ENCODE data around the gene APC2. TPM values are rescaled to one million over a fixed set of nuclear protein-coding genes. Genes with fewer than 3 reads are reported as not detected.

The APC2 gene, protein sequence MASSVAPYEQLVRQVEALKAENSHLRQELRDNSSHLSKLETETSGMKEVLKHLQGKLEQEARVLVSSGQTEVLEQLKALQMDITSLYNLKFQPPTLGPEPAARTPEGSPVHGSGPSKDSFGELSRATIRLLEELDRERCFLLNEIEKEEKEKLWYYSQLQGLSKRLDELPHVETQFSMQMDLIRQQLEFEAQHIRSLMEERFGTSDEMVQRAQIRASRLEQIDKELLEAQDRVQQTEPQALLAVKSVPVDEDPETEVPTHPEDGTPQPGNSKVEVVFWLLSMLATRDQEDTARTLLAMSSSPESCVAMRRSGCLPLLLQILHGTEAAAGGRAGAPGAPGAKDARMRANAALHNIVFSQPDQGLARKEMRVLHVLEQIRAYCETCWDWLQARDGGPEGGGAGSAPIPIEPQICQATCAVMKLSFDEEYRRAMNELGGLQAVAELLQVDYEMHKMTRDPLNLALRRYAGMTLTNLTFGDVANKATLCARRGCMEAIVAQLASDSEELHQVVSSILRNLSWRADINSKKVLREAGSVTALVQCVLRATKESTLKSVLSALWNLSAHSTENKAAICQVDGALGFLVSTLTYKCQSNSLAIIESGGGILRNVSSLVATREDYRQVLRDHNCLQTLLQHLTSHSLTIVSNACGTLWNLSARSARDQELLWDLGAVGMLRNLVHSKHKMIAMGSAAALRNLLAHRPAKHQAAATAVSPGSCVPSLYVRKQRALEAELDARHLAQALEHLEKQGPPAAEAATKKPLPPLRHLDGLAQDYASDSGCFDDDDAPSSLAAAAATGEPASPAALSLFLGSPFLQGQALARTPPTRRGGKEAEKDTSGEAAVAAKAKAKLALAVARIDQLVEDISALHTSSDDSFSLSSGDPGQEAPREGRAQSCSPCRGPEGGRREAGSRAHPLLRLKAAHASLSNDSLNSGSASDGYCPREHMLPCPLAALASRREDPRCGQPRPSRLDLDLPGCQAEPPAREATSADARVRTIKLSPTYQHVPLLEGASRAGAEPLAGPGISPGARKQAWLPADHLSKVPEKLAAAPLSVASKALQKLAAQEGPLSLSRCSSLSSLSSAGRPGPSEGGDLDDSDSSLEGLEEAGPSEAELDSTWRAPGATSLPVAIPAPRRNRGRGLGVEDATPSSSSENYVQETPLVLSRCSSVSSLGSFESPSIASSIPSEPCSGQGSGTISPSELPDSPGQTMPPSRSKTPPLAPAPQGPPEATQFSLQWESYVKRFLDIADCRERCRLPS (N-terminal part only)
- total RNA-seq (2022; extraction: Qiagen RNA extraction; ENCODE audit: low read depth): 1.3 to 2.0 TPM (median 1.7 TPM) in 5 replicates

DNA sequence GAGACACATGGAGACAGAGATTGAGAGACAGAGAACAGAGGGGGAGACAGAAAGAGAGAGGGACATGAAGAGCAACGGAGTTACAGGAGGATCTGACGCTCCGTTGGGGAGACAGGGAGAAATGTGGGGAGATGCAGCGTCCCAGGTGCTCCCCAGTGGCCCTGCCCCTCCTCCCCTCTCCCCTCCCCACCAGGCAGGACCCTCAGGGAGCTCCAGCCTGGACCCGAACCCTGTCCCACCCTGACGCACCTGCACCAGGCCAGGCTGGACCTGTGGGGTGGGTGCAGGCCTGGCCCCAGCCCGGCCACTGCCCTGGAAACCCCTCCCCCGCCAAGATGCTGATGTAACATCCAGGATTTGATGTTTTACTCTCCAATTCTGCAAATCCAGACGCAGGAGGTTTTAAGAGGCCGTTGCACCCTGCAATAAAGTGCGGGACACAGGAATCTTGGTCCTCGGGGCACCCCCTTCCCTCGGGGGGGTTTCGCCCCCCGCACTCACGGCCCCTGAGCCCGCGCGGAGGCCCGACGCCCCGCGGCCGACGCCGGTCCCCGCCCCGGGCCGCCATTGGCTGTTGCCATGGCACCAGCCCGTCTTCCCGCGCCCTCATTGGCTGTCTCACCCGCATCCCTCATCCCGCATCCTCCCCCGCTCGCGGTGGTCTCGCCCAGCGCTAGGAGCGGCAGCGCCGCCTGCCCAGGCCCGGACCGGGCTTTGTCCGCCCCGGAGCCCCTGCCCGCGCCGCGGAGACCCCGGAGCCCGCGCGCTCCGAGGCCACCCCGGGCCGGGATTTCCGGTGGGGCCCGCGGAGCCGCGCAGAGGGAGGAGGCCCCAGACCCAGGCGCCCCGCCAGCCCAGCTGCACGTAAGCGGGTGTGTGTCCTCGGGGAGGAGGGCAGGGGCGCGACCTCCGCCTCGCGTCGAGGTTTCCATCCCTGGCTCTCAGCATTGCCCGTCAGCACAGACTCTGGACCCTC, at the start of gene APC2:
Gene APC2 (plus strand): TSS at position 655 of the 976 bp plus-strand sequence. CDS start 2,881 bp downstream, outside the sequence.

DNA sequence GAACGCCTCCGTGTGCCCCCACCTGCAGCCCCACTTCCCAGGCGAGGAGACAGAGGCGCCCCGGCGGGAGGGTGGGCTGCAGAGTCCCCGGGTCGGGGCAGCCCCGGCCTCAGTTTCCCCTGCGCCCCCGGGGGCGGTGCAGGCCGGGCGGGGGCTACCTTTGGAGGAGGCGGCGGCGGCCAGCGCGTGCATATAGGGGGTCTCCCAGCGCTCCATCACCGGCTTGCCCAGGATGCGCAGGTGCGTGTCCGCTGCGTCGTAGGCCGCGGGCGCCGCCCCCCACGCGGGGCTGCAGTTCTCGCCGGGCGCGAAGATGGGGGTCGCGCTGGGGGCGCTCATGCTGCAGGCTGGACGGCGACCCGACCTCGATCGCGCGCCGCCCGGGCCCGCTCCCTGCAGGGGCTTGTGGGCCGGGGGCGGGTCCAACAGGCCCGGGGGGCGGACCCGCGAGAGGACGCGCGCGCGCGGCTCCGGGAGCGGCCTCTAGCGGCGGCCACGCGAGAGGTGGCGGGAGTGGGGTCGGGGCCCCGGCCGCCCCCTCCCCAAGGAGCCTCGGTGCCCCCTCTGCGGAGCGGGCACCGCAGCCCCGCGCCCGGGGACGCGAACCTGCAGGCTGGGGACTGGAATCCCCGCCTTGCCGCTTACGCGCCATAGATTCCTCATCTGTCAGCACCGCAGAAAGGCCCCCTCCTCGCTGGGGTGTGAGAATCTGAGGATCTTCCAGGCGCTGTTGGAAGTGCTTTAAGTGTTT, 48.6 kb upstream of the APC2 start, which contains the start of gene GAMT:
Gene GAMT (minus strand): TSS at position 405 of the 751 bp plus-strand sequence. CDS start 66 bp downstream, at position 339.

DNA sequence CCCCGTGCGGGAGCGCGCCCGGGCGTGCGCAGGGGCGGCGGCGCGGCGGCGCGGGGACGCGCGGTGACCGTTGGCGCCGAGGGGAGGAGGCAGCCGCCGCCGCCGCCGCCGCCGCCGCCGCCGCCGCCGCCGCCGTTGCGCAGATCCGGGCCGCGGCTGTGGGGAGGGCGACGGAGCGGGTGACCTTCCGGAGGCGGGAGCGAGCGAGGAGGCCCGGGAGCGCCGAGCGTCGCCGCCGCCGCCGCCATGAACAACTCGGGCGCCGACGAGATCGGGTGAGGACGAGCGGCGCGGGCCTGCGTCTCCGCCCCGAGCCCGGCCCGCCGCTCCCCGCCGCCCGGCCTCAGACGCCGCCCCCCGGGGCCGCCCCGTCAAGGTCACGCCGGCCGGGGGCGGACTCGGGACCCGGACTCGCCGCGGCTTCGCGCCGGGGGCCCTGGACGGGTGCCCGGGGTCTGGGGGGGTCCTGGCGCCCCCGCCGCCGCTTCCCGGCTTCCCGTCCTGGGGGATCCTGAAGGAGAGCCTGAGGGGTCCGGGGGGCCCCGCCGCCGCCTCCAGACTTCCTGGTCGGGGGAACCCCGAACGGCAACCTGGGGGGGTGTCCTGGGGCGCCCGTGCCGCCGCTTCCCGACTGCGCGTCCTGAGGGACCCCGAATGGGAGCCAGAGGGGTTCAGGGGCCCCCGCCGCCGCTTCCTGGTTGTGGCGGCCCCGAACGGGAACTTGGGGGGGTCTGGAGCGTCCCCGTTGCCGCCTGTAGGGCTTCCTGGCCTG, 42.2 kb upstream of the APC2 start, which contains the start of gene DAZAP1:
Gene DAZAP1 (plus strand): TSS at position 59 of the 772 bp plus-strand sequence. CDS start 188 bp downstream, at position 247.

DNA sequence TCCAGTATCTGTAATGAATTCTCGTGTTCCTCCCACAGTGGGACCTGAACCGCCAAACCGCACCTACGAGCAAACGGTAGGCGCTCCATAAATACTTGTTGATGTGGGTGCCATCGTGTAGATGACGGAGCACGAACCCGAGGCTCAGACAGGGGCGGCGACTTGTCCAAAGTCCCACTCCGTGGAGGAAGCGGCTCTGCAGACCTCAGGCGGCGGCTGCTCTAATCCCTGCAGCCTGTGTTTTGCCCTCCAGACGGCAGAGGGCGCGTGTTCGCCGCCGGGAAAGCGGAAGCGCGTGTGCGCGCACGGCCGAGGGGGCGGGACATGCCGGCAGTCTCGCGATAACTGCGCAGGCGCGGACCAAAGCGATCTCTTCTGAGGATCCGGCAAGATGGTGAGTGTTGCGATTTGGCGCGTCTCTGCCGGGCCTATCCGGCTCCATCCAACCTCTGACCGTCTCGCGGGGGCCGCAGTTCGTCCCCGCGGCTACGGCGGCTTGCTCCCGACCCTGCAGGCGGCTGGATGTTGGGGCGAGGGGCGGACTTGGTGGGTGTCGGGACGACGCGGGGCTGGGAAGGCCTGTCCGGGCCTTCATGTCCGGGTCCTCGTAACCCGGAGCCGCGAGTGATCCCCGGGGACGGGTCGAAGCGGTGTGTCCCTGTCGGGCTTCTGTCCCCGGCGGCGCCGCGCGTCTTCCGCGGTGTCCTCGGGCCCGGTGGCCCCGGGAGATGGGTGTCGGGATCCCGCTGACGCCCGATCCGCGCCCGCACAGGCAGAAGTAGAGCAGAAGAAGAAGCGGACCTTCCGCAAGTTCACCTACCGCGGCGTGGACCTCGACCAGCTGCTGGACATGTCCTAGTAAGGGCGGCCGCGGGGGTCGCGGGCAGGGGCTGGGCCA, 11.6 kb upstream of the APC2 start, which contains the start of gene RPS15:
Gene RPS15 (plus strand): TSS at position 362 of the 898 bp plus-strand sequence. CDS start 30 bp downstream, at position 392.

DNA sequence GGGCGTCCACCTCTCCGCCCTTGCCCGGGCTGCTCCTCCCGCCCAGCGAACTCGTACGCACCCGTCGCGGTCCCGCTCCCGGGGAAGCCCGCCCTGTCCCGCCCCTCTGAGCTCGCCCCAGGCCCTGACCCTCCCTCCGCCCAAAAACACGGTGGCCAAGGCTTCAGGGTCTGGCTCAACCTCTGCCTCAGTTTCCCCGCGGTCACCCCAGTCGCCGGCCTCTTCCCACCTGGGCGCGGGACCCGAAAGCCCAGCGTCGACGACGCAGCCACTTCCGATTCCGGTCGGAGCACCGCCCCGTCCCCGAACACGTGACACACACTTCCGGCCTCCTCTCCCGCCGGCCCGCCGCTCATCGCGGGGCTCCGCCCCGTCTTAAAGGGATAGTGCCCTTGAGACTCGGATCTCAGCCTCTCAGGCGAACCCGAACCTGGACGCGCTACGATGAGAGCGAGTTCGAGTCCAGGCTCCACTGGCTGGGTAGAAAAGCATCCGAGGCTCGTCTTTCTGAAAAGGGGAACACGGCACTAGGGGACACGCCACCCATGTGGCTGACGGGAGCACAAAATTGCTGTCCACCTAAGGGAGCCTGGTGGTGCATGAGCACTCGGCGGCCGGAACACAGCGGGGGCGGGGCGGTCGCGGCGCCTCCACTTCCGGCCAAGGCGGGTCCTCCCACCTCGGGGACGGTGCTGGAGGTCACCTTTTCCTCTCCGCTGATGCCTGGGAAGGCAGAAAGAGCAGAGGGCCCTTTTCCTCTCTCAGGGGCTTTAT, 29.2 kb downstream of the APC2 start, which contains the start of gene C19orf25:
Gene C19orf25 (minus strand): TSS at position 282 of the 774 bp plus-strand sequence. CDS start 312 bp downstream, outside the sequence.

DNA sequence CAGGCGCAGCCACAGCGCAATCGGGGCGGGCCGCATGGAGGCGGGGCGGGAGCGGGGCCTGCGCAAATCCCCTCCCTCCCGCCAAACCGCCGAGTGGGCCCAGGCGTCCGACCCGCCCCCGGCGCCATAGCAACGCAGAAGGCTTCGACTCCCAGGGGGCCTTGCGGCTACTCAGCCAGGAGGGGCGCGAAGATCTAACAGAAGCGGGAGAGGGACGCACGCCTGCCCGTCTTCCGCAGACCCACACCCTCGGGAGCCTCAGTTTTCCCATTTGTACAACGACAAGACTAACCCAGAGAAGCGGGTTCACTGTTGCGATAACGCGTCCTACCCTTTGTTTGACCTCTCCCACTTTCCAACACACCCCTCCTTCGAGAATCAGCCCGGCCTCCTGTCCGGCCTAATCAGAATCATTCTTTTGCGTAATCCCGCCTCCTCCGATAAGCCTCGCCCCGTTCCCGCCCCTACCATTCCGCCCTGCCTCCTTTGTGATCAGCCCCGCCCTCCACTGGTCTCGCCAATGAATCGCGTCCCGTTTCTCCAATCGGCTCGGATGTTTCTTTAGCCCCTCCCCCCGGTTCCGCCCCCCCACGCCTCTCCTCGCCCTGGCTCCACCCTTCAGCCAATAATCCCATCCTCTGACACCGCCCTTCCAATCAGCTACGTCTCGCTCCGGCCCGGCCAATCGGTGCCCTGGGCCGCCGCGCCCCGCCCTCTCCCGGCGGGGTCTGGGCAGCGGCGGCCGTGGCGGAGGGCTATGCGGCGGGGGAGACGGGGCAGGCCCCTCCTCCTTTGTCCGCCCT, 40.6 kb downstream of the APC2 start, which contains the start of gene PCSK4:
Gene PCSK4 (minus strand): TSS at position 40 of the 803 bp plus-strand sequence. CDS start 4 bp downstream, at position 36.

DNA sequence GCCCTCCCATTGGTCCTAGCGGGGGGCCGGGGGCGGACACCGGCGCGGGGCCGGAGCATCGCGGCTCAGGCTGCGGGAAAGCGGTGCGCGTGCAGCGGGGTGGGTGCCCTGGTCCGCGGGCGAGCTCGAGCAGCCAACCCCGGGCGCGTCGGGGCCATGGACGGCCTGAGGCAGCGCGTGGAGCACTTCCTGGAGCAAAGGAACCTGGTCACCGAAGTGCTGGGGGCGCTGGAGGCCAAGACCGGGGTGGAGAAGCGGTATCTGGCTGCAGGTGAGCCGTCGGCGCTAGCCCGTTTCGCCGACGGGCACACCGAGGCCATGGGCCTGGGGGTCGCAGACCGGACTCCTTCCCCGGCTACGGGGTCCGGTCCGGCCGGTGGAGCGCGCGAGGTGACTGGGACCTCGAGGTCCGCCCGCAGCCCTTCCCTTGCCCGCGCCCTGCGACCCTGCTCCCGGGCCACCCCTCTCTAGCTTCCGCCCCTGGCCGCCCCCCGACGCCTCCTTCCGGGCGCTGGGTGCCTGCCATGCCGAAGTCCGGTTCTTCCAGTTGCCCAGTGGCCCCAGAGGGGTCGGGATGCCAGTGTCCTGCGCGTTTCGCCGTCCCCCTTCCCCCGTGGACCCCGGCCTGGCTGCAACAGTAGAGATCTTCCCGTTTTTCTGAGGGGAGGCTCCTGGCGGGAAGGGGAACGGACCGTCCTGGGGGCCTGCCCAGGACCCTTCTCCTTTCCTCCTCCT, 41.4 kb downstream of the APC2 start, which contains the start of gene REEP6:
Gene REEP6 (plus strand): TSS at position 68 of the 735 bp plus-strand sequence. CDS start 89 bp downstream, at position 157.

DNA sequence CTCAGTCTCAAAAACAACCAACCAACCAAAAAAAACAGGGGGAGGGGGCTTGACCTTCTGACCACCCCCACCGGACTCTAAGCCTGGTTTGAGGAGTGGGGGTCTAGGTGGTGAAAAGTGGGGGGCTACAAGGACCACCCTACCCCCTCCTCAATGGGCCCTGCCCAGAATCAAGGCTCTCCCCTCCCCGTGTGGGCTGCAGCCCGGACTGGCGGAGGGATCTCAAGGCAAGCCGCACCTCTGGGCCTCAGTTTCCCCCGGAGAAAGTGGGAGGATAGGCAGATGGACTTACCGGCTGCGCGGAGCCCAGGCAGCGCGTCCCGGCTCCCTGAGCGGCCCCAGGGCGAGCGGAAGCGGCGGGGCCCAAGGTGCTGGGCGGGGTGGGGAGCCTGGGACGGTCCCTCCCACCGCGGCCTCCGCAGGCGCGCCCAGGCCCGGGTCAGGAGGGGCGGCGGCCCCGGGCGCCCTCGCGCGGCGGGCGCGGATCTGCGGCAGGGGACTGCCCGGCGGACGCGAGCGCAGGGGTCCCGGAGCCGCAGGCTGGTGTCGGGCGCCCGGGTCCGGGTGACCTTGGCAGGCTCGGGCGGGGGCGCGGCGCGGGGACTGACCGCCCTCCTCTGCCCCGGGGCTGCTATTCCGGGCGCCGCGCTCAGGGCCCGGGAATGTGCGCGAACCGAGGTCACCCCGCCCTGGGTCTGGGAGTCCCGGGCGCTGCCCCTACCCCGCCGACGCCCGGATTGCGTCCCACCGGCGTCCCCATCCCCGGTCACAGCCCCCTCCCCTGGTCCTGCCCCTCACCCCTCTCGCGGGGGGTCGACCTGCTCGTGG, 63.0 kb downstream of the APC2 start, which contains the start of gene ADAMTSL5:
Gene ADAMTSL5 (minus strand): TSS at position 349 of the 828 bp plus-strand sequence. CDS start 2,076 bp downstream, outside the sequence.

Other genes with a start within 250 kb of the APC2 start
- 38.1 to 41.5 TPM (median 39.5 TPM) in 5 replicates for gene STK11, start 244.3 kb upstream of the APC2 start, total RNA-seq (2022; extraction: Qiagen RNA extraction; ENCODE audit: low read depth)
- 2.7 to 4.6 TPM (median 4.4 TPM) in 5 replicates for gene CBARP, start 212.1 kb upstream of the APC2 start, total RNA-seq (2022; extraction: Qiagen RNA extraction; ENCODE audit: low read depth)
- gene ATP5F1D, start 208.4 kb upstream of the APC2 start, total RNA-seq (2022; extraction: Qiagen RNA extraction; ENCODE audit: low read depth): 82.0 to 171 TPM (median 161 TPM) in 5 replicates
- gene MIDN, start 201.5 kb upstream of the APC2 start, total RNA-seq (2022; extraction: Qiagen RNA extraction; ENCODE audit: low read depth): 40.2 to 50.8 TPM (median 42.4 TPM) in 5 replicates
- gene CIRBP, start 180.8 kb upstream of the APC2 start, total RNA-seq (2022; extraction: Qiagen RNA extraction; ENCODE audit: low read depth): 84.4 to 193 TPM (median 96.4 TPM) in 5 replicates
- 46.2 to 97.9 TPM (median 81.9 TPM) in 5 replicates for gene FAM174C, start 174.6 kb upstream of the APC2 start, total RNA-seq (2022; extraction: Qiagen RNA extraction; ENCODE audit: low read depth)
- 0.98 to 2.3 TPM (median 1.7 TPM) in 5 replicates for gene EFNA2, start 164.2 kb upstream of the APC2 start, total RNA-seq (2022; extraction: Qiagen RNA extraction; ENCODE audit: low read depth)
- 69.3 to 82.1 TPM (median 71.5 TPM) in 5 replicates for gene NDUFS7, start 66.2 kb upstream of the APC2 start, total RNA-seq (2022; extraction: Qiagen RNA extraction; ENCODE audit: low read depth)
- gene GAMT, start 48.6 kb upstream of the APC2 start, total RNA-seq (2022; extraction: Qiagen RNA extraction; ENCODE audit: low read depth): 22.6 to 42.2 TPM (median 39.2 TPM) in 5 replicates
- 80.7 to 112 TPM (median 102 TPM) in 5 replicates for gene DAZAP1, start 42.5 kb upstream of the APC2 start, total RNA-seq (2022; extraction: Qiagen RNA extraction; ENCODE audit: low read depth)
- 1,399 to 2,023 TPM (median 1,902 TPM) in 5 replicates for gene RPS15, start 11.7 kb upstream of the APC2 start, total RNA-seq (2022; extraction: Qiagen RNA extraction; ENCODE audit: low read depth)
- gene C19orf25, start 29.1 kb downstream of the APC2 start, total RNA-seq (2022; extraction: Qiagen RNA extraction; ENCODE audit: low read depth): 9.6 to 21.2 TPM (median 17.2 TPM) in 5 replicates
- gene PCSK4, start 40.2 kb downstream of the APC2 start, total RNA-seq (2022; extraction: Qiagen RNA extraction; ENCODE audit: low read depth): 0.62 to 1.0 TPM (median 0.86 TPM) in 5 replicates
- gene REEP6, start 41.1 kb downstream of the APC2 start, total RNA-seq (2022; extraction: Qiagen RNA extraction; ENCODE audit: low read depth): 3.0 to 5.5 TPM (median 5.3 TPM) in 5 replicates
- gene ADAMTSL5, start 62.9 kb downstream of the APC2 start, total RNA-seq (2022; extraction: Qiagen RNA extraction; ENCODE audit: low read depth): 2.0 to 3.9 TPM (median 3.2 TPM) in 5 replicates
- not detected in 5 replicates for gene PLK5, start 74.0 kb downstream of the APC2 start, total RNA-seq (2022; extraction: Qiagen RNA extraction; ENCODE audit: low read depth)
- gene MEX3D, start 118.2 kb downstream of the APC2 start, total RNA-seq (2022; extraction: Qiagen RNA extraction; ENCODE audit: low read depth): 5.7 to 11.9 TPM (median 11.0 TPM) in 5 replicates
- gene MBD3, start 142.7 kb downstream of the APC2 start, total RNA-seq (2022; extraction: Qiagen RNA extraction; ENCODE audit: low read depth): 31.7 to 54.9 TPM (median 53.6 TPM) in 5 replicates
- gene UQCR11, start 155.3 kb downstream of the APC2 start, total RNA-seq (2022; extraction: Qiagen RNA extraction; ENCODE audit: low read depth): 99.8 to 204 TPM (median 173 TPM) in 5 replicates
- 50.5 to 72.2 TPM (median 68.7 TPM) in 5 replicates for gene TCF3, start 202.5 kb downstream of the APC2 start, total RNA-seq (2022; extraction: Qiagen RNA extraction; ENCODE audit: low read depth)